Prostate gland (tissue), 2 donors: Measurements from ENCODE around the gene CSH1. TPM values are rescaled to one million over a fixed set of nuclear protein-coding genes. Genes with fewer than 3 reads are reported as not detected.

ENCODE experiments used
- DNase-seq: peaks from one replicate; pipeline ENCODE4 v3.0.0-alpha.2; 2019; ENCODE audit warnings: low spot score
- H3K27ac ChIP-seq, 2 donors: fragments of 200-600 bp; sonication (generic); 2 replicates each; pipeline ENCODE4 v1.5.1; 2017 to 2019
- H3K27me3 ChIP-seq: fragments of 200-600 bp; sonication (generic); replicated peaks from 2 replicates; pipeline ENCODE4 v1.5.1; 2019; ENCODE audit not compliant: insufficient read depth
- H3K36me3 ChIP-seq, 2 donors: fragments of 200-600 bp; sonication (generic); 1 replicate in 1 of 2; 2 replicates in 1 of 2; pipeline versions ENCODE4 v1.5.1 to v1.8.1; 2017 to 2019
- H3K4me1 ChIP-seq: fragments of 200-600 bp; sonication (generic); replicated peaks from 2 replicates; pipeline ENCODE4 v1.5.1; 2019
- H3K4me3 ChIP-seq, 2 donors: fragments of 200-600 bp; sonication (generic); 2 replicates each; pipeline ENCODE4 v1.5.1; 2017 to 2019
- H3K9me3 ChIP-seq: fragments of 200-600 bp; sonication (generic); 2 replicates; pipeline ENCODE4 v1.5.1; 2017
- CTCF ChIP-seq, 4 experiments: fragments of 200-600 bp in 2 of 4; fragments of 450-650 bp in 2 of 4; sonication (generic) in 2 of 4; IDR thresholded peaks; 1 replicate in 3 of 4; 2 replicates in 1 of 4; pipeline ENCODE4 v1.5.1; 2016 to 2019; ENCODE audit warnings: antibody characterized with exemption in 4 of 4, mild to moderate bottlenecking in 2 of 4, moderate library complexity in 2 of 4
- POLR2A ChIP-seq: fragments of 450-650 bp; IDR thresholded peaks from one replicate; pipeline ENCODE4 v1.6.1; 2016; ENCODE audit warnings: antibody characterized with exemption, mild to moderate bottlenecking
- POLR2AphosphoS5 ChIP-seq: sonication (generic); formaldehyde crosslinking; IDR thresholded peaks from one replicate; pipeline ENCODE4 v1.6.1; 2017; ENCODE audit warnings: antibody characterized with exemption
- WGBS: methylation state at CpG from one replicate; pipeline ENCODE4 v1.1.5; 2018; 5-methylcytosine and 5-hydroxymethylcytosine counted together
- intact Hi-C: fragments of 100-400 bp; cut with DNase I; formaldehyde crosslinking; loops from one replicate; pipeline ENCODE4 v1.14.2; 2022
- small RNA-seq, 2 donors: library from RNA; depleted of rRNA; stranded (forward); fragments of <200 nt; gene quantifications; one replicate each; pipeline ENCODE3, GENCODE V24; 2016
- total RNA-seq, 2 donors: library from RNA; depleted of rRNA; stranded (reverse); fragments of >200 nt; gene quantifications; one replicate each; pipeline ENCODE4 v1.1.0, GENCODE V29; 2016

CSH1 gene
- total RNA-seq, 2 donors from 2014 or later = not detected

DNA sequence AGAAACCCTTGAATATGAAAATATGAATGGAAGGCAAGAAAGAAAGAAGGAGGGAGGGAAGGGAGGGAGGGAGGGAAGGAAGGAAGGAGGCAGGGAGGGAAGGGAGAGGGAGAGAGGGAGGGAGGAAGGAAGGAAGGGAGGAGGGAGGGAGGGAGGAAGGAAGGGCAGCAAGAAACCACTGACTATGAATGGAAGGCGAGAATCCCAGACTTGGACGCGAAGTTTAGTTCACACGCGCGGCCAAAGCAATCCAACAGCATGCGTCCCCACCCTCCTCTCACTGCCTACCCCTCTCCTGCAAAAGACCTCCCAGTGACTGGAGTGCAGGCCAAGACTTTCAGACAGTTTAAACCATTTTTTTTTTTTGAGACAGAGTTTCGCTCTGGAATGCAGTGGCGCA is 46.0 kb downstream of the CSH1 start:
- TF ChIP-seq POLR2AphosphoS5 = no peak
- no peak for TF ChIP-seq CTCF (IDR thresholded peaks at IDR 0.05)
- no peak for TF ChIP-seq POLR2A
- DNase-seq = no peak
- Histone ChIP-seq H3K4me3 (no peak overlapping the region), H3K36me3 (no peaks in the 10 kb centered on the region), H3K27ac (no peak overlapping the region), H3K27me3 (no peaks in the 10 kb centered on the region), H3K4me1 (no peaks in the 10 kb centered on the region), H3K9me3 (no peaks in the 10 kb centered on the region)
- intact Hi-C loops = no loop called here
- WGBS = 89% methylated on average over 9 of the region's 9 CpGs

- WGBS = 18% methylated on average over 81 of the region's 82 CpGs
- DNase-seq = peak; percentile 80
- H3K4me3 ChIP-seq = peak overlapping the region; percentile 10 to 23
- TF ChIP-seq POLR2AphosphoS5 (peak; percentile 73), CTCF (IDR thresholded peaks at IDR 0.05) (peak; percentile 48 to 83 (median 70)), POLR2A (no peak)
- H3K27ac ChIP-seq = peak overlapping the region in 1 of 2 donors; percentile 36
- H3K36me3 ChIP-seq = no peaks in the 10 kb centered on the region
- H3K9me3 ChIP-seq = no peaks in the 10 kb centered on the region
- H3K27me3 ChIP-seq = no peaks in the 10 kb centered on the region
- intact Hi-C loops = loop anchor here (5.0 kb wide), 1 partner anchor 227 kb away; the partner anchor contains the start of gene MAP3K3
- H3K4me1 ChIP-seq = no peaks in the 10 kb centered on the region
Measured at GRCh38 chr17:63848834-63849689, 47.3 kb downstream of the CSH1 start.

DNA sequence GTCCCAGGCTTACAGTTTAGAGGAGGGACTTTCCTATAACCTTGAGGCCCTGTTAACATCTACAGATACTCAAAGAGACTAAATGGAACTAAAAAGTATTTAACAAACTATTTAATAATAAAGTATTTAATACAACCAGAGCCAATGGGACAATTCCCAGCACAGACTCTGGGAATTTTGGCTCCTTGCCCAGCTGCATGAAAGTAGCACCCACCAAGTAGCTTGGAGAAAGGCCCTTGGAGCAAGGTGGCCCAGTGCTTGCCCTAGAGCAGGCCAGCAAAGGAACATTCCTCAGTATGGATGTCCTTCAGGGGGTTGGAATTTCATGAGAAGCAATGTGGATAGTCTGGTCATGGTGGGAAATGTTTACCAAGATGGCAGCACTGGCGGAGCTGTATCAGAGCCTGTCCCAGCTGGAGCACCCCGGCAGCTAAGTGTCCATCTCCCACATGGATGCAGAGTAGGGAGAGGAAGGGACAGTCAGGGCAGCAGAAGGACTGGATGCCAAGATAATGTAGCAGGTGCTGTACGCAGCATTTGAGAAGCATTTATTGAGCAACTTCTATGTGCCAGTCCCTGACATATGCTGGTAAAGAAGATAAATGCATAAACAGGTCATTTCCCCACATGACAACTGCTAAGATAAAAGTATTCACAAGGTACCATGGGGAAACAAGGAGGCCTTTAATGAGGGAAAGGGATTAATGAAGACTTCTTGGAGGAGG is 48.7 kb downstream of the CSH1 start:
- intact Hi-C loops = loop anchor here (5.0 kb wide), 1 partner anchor 225 kb away; the partner anchor contains the start of gene MAP3K3
- H3K4me3 ChIP-seq = no peak overlapping the region
- H3K27ac ChIP-seq = no peak overlapping the region
- H3K27me3 ChIP-seq = no peaks in the 10 kb centered on the region
- H3K9me3 ChIP-seq = no peaks in the 10 kb centered on the region
- DNase-seq = no peak
- 76% methylated on average over 3 of the region's 3 CpGs for WGBS
- TF ChIP-seq POLR2AphosphoS5 = no peak
- no peak for TF ChIP-seq POLR2A
- TF ChIP-seq CTCF (IDR thresholded peaks at IDR 0.05) = no peak
- no peaks in the 10 kb centered on the region for H3K4me1 ChIP-seq
- no peaks in the 10 kb centered on the region for H3K36me3 ChIP-seq

DNA sequence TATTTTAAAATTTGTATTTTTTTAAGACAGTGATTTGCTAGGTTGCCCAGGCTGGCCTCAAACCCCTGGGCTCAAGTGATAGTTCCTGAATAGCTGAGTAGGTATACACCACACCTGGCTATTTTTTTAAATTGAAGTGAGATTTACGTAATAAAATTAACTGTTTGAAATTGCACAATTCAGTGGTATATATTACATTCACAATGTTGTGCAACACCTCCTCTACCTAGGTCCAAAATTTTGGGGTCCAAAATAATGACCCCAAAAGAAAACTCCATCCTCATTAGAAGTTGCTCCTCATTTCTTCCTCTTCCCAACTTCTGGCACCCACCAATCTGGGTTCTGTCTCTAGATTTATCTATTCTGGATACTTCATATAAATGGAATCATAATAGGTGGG is 50.9 kb downstream of the CSH1 start:
- 33% methylated on average over 1 of the region's 1 CpG for WGBS
- no peak for TF ChIP-seq POLR2A
- Histone ChIP-seq H3K36me3 (no peaks in the 10 kb centered on the region), H3K4me3 (no peak overlapping the region), H3K27ac (no peak overlapping the region), H3K27me3 (no peaks in the 10 kb centered on the region), H3K4me1 (peaks cover 9% of the 10 kb centered on the region), H3K9me3 (no peaks in the 10 kb centered on the region)
- DNase-seq = no peak
- intact Hi-C loops = loop anchor here (5.0 kb wide), 1 partner anchor 223 kb away; the partner anchor contains the start of gene MAP3K3

Small RNA genes lying within 50 kb of the gene (small RNA-seq; reads per million reads assigned to genes)
- gene AC040958.1 = 0 reads per million in 2 donors
- gene AC127029.1 = 0 reads per million in 2 donors
- gene GH1 = 0 reads per million in 2 donors

Other genes starting within 250 kb of the CSH1 start
- 10 to 100 TPM; 29.9 to 51.9 TPM for gene LIMD2, start 196.4 kb downstream of the CSH1 start, total RNA-seq
- 10 to 100 TPM; 15.7 to 37.1 TPM for gene STRADA, start 154.8 kb downstream of the CSH1 start, total RNA-seq
- 10 to 100 TPM; 50.3 to 90.8 TPM for gene CCDC47, start 123.0 kb downstream of the CSH1 start, total RNA-seq
- gene DDX42, start 122.4 kb downstream of the CSH1 start, total RNA-seq = 100 to 1,000 TPM in 1 of 2 donors, 10 to 100 TPM in 1; 71.0 to 105 TPM
- 100 to 1,000 TPM in 1 of 2 donors, 10 to 100 TPM in 1; 94.0 to 109 TPM for gene PSMC5, start 69.1 kb downstream of the CSH1 start, total RNA-seq
- gene FTSJ3, start 68.9 kb downstream of the CSH1 start, total RNA-seq = 10 to 100 TPM; 29.4 to 46.6 TPM
- gene SMARCD2, start 53.9 kb downstream of the CSH1 start, total RNA-seq = 100 to 1,000 TPM; 182 to 247 TPM
- not detected for gene CSH2, start 22.9 kb downstream of the CSH1 start, total RNA-seq
- gene GH2, start 14.6 kb downstream of the CSH1 start, total RNA-seq = not detected
- under 1 TPM in 1 of 2 donors, not detected in 1; 0.34 TPM for gene CSHL1, start 14.7 kb upstream of the CSH1 start, total RNA-seq
- not detected for gene GH1, start 22.3 kb upstream of the CSH1 start, total RNA-seq
- gene CD79B, start 35.8 kb upstream of the CSH1 start, total RNA-seq = 1 to 10 TPM; 1.6 to 2.2 TPM
- under 1 TPM; 0.23 TPM for gene SCN4A, start 76.3 kb upstream of the CSH1 start, total RNA-seq
- gene PRR29, start 101.8 kb upstream of the CSH1 start, total RNA-seq = under 1 TPM; 0.09 to 0.74 TPM
- gene ICAM2, start 124.1 kb upstream of the CSH1 start, total RNA-seq = 10 to 100 TPM in 1 of 2 donors, 1 to 10 TPM in 1; 7.3 to 12.6 TPM
- 10 to 100 TPM; 14.4 to 21.4 TPM for gene ERN1, start 233.6 kb upstream of the CSH1 start, total RNA-seq